Neural cell (in vitro differentiated cells): ENCODE measurements around the gene PGBD5. TPM values are rescaled to one million over a fixed set of nuclear protein-coding genes. Genes with fewer than 3 reads are reported as not detected.

Experiments used
- H2AFZ ChIP-seq: fragments of 200-600, 300-800 bp; sonication (generic), shearing (Covaris generic); 2 replicates; pipeline ENCODE4 v1.6.0; 2014; ENCODE audit warnings: low read depth, mild to moderate bottlenecking, antibody characterized with exemption, low read length, moderate library complexity
- H3F3A ChIP-seq: fragments of 200-600 bp; shearing (Covaris generic); 2 replicates; pipeline ENCODE4 v1.6.1; 2016; ENCODE audit warnings: mild to moderate bottlenecking, moderate library complexity, mixed read lengths, antibody characterized with exemption, low read length; ENCODE audit not compliant: insufficient read depth, poor library complexity, severe bottlenecking
- H3K27ac ChIP-seq: fragments of 200-600, 300-800 bp; sonication (generic), shearing (Covaris generic); 2 replicates; pipeline ENCODE4 v1.5.1; 2014; ENCODE audit warnings: mild to moderate bottlenecking, low read length, moderate library complexity
- H3K27me3 ChIP-seq: fragments of 300-800, 200-600 bp; sonication (generic), shearing (Covaris generic); 2 replicates; pipeline ENCODE4 v1.6.0; 2014; ENCODE audit warnings: mild to moderate bottlenecking, low read depth, low read length, moderate library complexity; ENCODE audit not compliant: insufficient read depth
- H3K36me3 ChIP-seq: fragments of 300-800, 200-600 bp; sonication (generic), shearing (Covaris generic); 2 replicates; pipeline ENCODE4 v1.5.1; 2014; ENCODE audit warnings: mild to moderate bottlenecking, antibody characterized with exemption, low read length, moderate library complexity; ENCODE audit not compliant: insufficient read depth
- H3K4me2 ChIP-seq: fragments of 300-800, 200-600 bp; sonication (generic), shearing (Covaris generic); 2 replicates; pipeline ENCODE4 v1.6.0; 2014; ENCODE audit warnings: mild to moderate bottlenecking, low read length
- H3K4me3 ChIP-seq: fragments of 300-800, 200-600 bp; sonication (generic), shearing (Covaris generic); 2 replicates; pipeline ENCODE4 v1.5.1; 2014; ENCODE audit warnings: mild to moderate bottlenecking, low read length, moderate library complexity
- H3K79me2 ChIP-seq: fragments of 200-600 bp; shearing (Covaris generic); replicated peaks from 2 replicates; pipeline ENCODE4 v1.6.0; 2014; ENCODE audit warnings: mild to moderate bottlenecking, low read length, moderate library complexity; ENCODE audit not compliant: insufficient read depth
- H3K9ac ChIP-seq: fragments of 300-800, 200-600 bp; sonication (generic), shearing (Covaris generic); 2 replicates; pipeline ENCODE4 v1.6.1; 2016; ENCODE audit warnings: mild to moderate bottlenecking, low read length, mixed read lengths
- H3K9me2 ChIP-seq: fragments of 200-600 bp; shearing (Covaris generic); 2 replicates; pipeline ENCODE4 v1.6.1; 2016; ENCODE audit warnings: mild to moderate bottlenecking, low read length, mixed read lengths; ENCODE audit not compliant: insufficient read depth
- H3K9me3 ChIP-seq: fragments of 200-600, 300-800 bp; sonication (generic), shearing (Covaris generic); 2 replicates; pipeline ENCODE4 v1.6.1; 2016; ENCODE audit warnings: mild to moderate bottlenecking, mixed run types, low read length, moderate library complexity, mixed read lengths
- H4K20me1 ChIP-seq: fragments of 200-600 bp; shearing (Covaris generic); 2 replicates; pipeline ENCODE4 v1.6.1; 2016; ENCODE audit warnings: mild to moderate bottlenecking, mixed run types; ENCODE audit not compliant: insufficient read depth
- CTCF ChIP-seq: fragments of 450-650 bp; IDR thresholded peaks from 2 replicates; pipeline ENCODE4 v1.5.1; 2014; ENCODE audit warnings: antibody characterized with exemption, mild to moderate bottlenecking, moderate library complexity; ENCODE audit not compliant: poor library complexity, severe bottlenecking
- EP300 ChIP-seq: fragments of 450-650 bp; conservative IDR thresholded peaks from 2 replicates; pipeline ENCODE4 v1.6.1; 2014; ENCODE audit warnings: antibody characterized with exemption, mild to moderate bottlenecking, moderate library complexity; ENCODE audit not compliant: poor library complexity, severe bottlenecking
- EZH2 ChIP-seq: fragments of 200-600, 300-800 bp; shearing (Covaris generic), sonication (generic); IDR thresholded peaks from 2 replicates; pipeline ENCODE4 v1.6.1; 2014; ENCODE audit warnings: antibody characterized with exemption, low read length, borderline replicate concordance, mild to moderate bottlenecking; ENCODE audit not compliant: insufficient read depth, poor library complexity, severe bottlenecking
- MXI1 ChIP-seq: fragments of 450-650 bp; conservative IDR thresholded peaks from 2 replicates; pipeline ENCODE4 v1.6.1; 2014; ENCODE audit warnings: antibody characterized with exemption, mild to moderate bottlenecking; ENCODE audit not compliant: poor library complexity, severe bottlenecking
- POLR2AphosphoS5 ChIP-seq: IDR thresholded peaks from 2 replicates; pipeline ENCODE4 v1.6.1; 2012
- RAD21 ChIP-seq: fragments of 450-650 bp; conservative IDR thresholded peaks from 2 replicates; pipeline ENCODE4 v1.6.1; 2014; ENCODE audit warnings: antibody characterized with exemption, mild to moderate bottlenecking, moderate library complexity
- REST ChIP-seq: IDR thresholded peaks from 2 replicates; pipeline ENCODE4 v1.6.1; 2012; ENCODE audit warnings: borderline replicate concordance
- SMC3 ChIP-seq: fragments of 450-650 bp; conservative IDR thresholded peaks from 2 replicates; pipeline ENCODE4 v1.6.1; 2014; ENCODE audit warnings: antibody characterized with exemption, mild to moderate bottlenecking, moderate library complexity; ENCODE audit not compliant: poor library complexity
- TAF1 ChIP-seq: IDR thresholded peaks from 2 replicates; pipeline ENCODE4 v1.6.1; 2012; ENCODE audit warnings: low read depth
- polyA plus RNA-seq: library from polyadenylated mRNA; depleted of rRNA; stranded (reverse); fragments of >200 nt; gene quantifications from 2 replicates; pipeline ENCODE4 v1.2.3, GENCODE V29; 2014

Gene PGBD5
- polyA plus RNA-seq, 1 donor from 2014 or later: 16.3 TPM

- TF ChIP-seq TAF1: no peak
- no peak for TF ChIP-seq RAD21
- no peak for TF ChIP-seq CTCF
- no peak for TF ChIP-seq SMC3
- no peak for TF ChIP-seq EP300
- no peak for TF ChIP-seq EZH2
- TF ChIP-seq REST: no peak
- no peak for TF ChIP-seq POLR2AphosphoS5
- TF ChIP-seq MXI1: no peak
- no peaks in the 10 kb centered on the region for H3K27me3 ChIP-seq
- H3K9ac ChIP-seq: no peak overlapping the region
- no peak overlapping the region for H3K4me2 ChIP-seq
- H2AFZ ChIP-seq: no peak overlapping the region
- no peaks in the 10 kb centered on the region for H3K36me3 ChIP-seq
- H3K9me3 ChIP-seq: no peaks in the 10 kb centered on the region
- no peaks in the 10 kb centered on the region for H3F3A ChIP-seq
- no peaks in the 10 kb centered on the region for H3K79me2 ChIP-seq
- no peak overlapping the region for H3K4me3 ChIP-seq
- H3K9me2 ChIP-seq: no peaks in the 10 kb centered on the region
- H4K20me1 ChIP-seq: no peaks in the 10 kb centered on the region
- H3K27ac ChIP-seq: no peak overlapping the region
These were observed 37.2 kb upstream of the PGBD5 start for GRCh38 chr1:230463326-230463725.

GRCh38 chr1:230459465-230459864, 33.3 kb upstream of the PGBD5 start:
- Histone ChIP-seq H3K27ac (no peak overlapping the region), H2AFZ (no peak overlapping the region), H3K79me2 (no peaks in the 10 kb centered on the region), H3K9me2 (no peaks in the 10 kb centered on the region), H3K9me3 (no peaks in the 10 kb centered on the region), H3K4me3 (no peak overlapping the region), H3K36me3 (no peaks in the 10 kb centered on the region), H3K9ac (no peak overlapping the region), H3F3A (no peaks in the 10 kb centered on the region), H4K20me1 (no peaks in the 10 kb centered on the region), H3K4me2 (no peak overlapping the region), H3K27me3 (no peaks in the 10 kb centered on the region)
- TF ChIP-seq SMC3 (no peak), MXI1 (no peak), EZH2 (no peak), CTCF (no peak), POLR2AphosphoS5 (no peak), RAD21 (no peak), EP300 (no peak), REST (no peak), TAF1 (no peak)
